NCI-H345 treated with DMSO at 0.1 percent for 48 hours (cell line): ENCODE results near the gene MT1M.
A peak's percentile ranks its signal among the peaks of the same experiment; 100 is the strongest.
"Not testable (repeated sequence)": the region's sequence is repeated elsewhere in the genome, so short reads cannot be mapped to it uniquely, and the experiment has no call there.

ENCODE experiments used
- DNase-seq: peaks from one replicate; lab custom pipeline; 2025; ENCODE audit not compliant: unreplicated experiment; lab: John Stamatoyannopoulos, UW

The MT1M gene

GRCh38 chr16:56671691-56672090 is 39.2 kb downstream of the MT1M start:
- DNase-seq, result not testable (repeated sequence)

- DNase-seq, result not testable (repeated sequence)
These were observed 39.7 kb downstream of the MT1M start for GRCh38 chr16:56672171-56672570.

GRCh38 chr16:56672761-56673536 is 40.5 kb downstream of the MT1M start:
- no peak for DNase-seq

GRCh38 chr16:56673921-56674320 is 41.5 kb downstream of the MT1M start:
- no peak for DNase-seq

GRCh38 chr16:56674570-56674969 is 42.1 kb downstream of the MT1M start:
- DNase-seq, result not testable (repeated sequence)

- DNase-seq, result no peak
These were observed 43.3 kb downstream of the MT1M start for GRCh38 chr16:56675685-56676210.

GRCh38 chr16:56677474-56677873 is 45.0 kb downstream of the MT1M start:
- DNase-seq, result no peak

- no peak for DNase-seq
These were observed 46.7 kb downstream of the MT1M start for GRCh38 chr16:56679078-56679730.

GRCh38 chr16:56679818-56680217 is 47.4 kb downstream of the MT1M start:
- no peak for DNase-seq

- peak; percentile 66 for DNase-seq
These were observed 49.7 kb downstream of the MT1M start, which contains the start of gene MT1X for GRCh38 chr16:56681939-56682702. TSS of gene MT1X (plus strand) at chr16:56682470. CDS start at chr16:56682541, 71 bp downstream.

GRCh38 chr16:56682703-56683397 is 50.4 kb downstream of the MT1M start:
- DNase-seq, result no peak
